Measurements from ENCODE around the gene HELZ.

DNA sequence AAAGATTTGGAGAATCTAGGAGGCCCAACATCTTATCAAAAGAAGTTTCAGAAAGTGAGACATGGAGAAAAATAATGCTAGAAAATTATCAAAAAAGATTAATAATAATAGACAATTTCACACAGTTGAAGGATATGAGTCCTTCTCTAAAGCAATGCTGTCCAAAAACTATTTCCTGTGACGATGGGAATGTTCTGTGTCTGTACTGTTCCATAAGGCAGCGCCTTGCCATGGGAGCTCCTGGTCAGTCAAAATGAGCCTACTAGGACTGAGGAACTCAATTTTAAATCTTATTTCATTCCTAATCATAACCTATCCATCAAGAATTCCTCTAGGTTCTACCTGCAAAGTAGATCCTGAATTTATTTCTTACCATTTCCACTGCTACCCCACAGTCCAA, 151.6 kb downstream of the HELZ start:
- TF ChIP-seq, protein P1, sequence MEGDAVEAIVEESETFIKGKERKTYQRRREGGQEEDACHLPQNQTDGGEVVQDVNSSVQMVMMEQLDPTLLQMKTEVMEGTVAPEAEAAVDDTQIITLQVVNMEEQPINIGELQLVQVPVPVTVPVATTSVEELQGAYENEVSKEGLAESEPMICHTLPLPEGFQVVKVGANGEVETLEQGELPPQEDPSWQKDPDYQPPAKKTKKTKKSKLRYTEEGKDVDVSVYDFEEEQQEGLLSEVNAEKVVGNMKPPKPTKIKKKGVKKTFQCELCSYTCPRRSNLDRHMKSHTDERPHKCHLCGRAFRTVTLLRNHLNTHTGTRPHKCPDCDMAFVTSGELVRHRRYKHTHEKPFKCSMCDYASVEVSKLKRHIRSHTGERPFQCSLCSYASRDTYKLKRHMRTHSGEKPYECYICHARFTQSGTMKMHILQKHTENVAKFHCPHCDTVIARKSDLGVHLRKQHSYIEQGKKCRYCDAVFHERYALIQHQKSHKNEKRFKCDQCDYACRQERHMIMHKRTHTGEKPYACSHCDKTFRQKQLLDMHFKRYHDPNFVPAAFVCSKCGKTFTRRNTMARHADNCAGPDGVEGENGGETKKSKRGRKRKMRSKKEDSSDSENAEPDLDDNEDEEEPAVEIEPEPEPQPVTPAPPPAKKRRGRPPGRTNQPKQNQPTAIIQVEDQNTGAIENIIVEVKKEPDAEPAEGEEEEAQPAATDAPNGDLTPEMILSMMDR (conservative IDR thresholded peaks at IDR 0.05 in 1 of 2, IDR thresholded peaks at IDR 0.05 in 1 of 2; ENCODE audit: extremely low read depth in 1 of 2, insufficient read depth in 1 of 2, low read depth in 1 of 2, low read length in 2 of 2): no peak
- no peak for TF ChIP-seq EZH2 (IDR thresholded peaks at IDR 0.05; ENCODE audit: borderline replicate concordance, low read length)

Measured in mammary epithelial cell (primary cell).